LHCN-M2 (cell line): ENCODE results near the gene ZNF571. TPM values are rescaled to one million over a fixed set of nuclear protein-coding genes. Genes with fewer than 3 reads are reported as not detected.

Experiments
- DNase-seq: peaks from one replicate; pipeline ENCODE4 v3.0.0-alpha.2; 2012; ENCODE audit warnings: low read depth
- polyA plus RNA-seq: library from polyadenylated mRNA; unstranded; fragments of >200 nt; gene quantifications from one replicate; pipeline ENCODE4 v1.2.1, GENCODE V29; 2012; ENCODE audit warnings: missing spikeins
- total RNA-seq: library from RNA; depleted of rRNA; stranded (reverse); fragments of >200 nt; gene quantifications from 2 replicates; pipeline ENCODE4 v1.2.3, GENCODE V29; 2014; rRNA removed

ZNF571 gene
- 2.4 and 3.2 TPM in 2 replicates for total RNA-seq
- polyA plus RNA-seq, result 1.2 TPM

DNA sequence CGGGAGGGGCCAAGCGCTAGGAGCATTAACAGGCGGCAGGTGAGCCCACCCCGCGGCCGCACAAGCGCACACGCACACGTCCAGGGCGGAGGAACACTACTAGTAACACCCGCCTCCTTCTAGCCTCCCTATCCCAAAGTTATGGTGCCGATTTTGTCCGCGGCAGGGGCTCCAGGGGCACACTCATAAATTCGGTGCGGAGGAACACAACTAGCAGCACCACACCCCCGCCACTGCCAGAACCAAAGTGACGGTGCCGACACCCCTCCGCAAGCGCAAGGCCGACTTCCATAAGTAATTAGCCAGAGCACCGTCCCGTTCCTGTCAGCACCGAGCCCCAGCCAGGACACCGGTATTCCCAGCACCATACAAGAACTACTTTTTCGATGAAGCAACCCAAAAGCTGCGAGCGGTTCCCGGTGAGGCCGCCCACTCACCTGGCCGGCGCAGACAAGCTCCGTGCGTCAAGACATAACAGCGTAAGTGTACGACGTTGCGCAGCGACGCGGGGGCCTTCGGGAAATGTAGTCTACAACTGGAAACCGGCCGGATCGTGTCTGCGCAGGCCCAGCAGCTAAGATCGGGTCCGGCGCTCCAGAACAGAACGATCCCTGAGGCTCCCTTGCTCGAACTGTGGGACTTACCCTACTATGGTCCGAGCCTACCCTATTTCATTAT is at the start of gene ZNF571, which contains the start of gene ZNF540:
Gene ZNF571 (minus strand): TSS at position 489 of the 678 bp plus-strand sequence. CDS start 8,116 bp downstream, outside the sequence.
Gene ZNF540 (plus strand): TSS at position 573 of the 678 bp plus-strand sequence. CDS start 3,572 bp downstream, outside the sequence.
- peak; percentile 92 for DNase-seq

DNA sequence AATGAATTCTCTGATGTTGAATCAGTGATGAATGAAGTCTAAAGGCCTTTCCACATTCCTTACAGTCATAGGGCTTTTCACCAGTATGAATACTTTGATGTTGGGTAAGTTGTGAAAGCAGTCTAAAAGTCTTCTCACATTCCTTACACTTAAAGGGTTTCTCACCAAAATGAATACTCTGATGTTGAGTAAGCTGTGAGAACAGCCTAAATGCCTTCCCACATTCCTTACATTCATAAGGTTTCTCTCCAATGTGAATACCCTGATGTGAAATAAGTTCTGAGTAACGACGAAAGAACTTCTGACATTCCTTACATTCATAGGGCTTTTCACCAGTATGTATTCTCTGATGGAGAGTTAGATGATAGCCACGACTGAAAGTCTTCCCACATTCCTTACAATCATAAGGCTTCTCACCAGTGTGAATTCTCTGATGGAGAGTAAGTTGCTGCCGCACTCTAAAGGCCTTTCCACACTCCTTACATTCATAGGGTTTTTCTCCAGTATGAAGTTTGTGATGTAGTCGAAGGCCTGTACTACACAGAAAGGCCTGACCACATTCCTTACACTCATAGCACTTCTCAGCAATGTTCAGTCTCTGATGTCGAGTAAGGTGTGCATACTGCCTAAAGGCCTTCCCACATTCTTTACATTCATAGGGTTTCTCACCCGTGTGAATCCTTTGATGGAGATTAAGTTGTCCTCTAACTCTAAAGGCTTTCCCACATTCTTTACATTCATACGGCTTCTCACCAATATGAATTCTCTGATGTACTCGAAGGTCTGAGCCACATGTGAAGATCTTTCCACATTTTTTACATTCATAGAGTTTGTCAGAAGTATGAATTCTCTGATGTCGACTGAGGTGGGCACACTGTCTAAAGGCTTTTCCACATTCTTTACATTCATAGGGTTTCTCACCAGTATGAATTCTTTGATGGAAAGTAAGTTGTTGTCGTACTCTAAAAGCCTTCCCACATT is 40.8 kb upstream of the ZNF571 start:
- DNase-seq, result no peak

DNA sequence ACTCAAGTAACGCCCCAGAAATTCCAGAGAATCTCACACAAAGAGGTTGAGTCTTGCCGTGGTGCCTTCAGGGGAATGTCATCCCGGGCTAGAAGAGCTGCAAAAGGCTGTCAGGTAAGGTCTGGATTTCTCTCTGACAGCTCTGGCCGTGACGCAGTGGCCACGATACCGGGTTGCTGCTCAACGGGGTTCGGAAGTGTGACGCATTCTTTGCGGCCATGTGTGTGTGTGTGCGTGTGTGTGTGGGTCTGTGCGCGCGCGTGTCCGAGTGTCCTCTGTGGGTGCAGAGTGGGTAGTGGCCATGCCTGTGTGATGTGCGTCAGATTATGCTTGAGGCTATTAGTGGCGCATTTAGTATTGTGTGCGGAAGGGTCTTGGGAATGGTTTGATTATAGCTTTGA is 390 bp upstream of the ZNF571 start:
- DNase-seq, result peak; percentile 69

DNA sequence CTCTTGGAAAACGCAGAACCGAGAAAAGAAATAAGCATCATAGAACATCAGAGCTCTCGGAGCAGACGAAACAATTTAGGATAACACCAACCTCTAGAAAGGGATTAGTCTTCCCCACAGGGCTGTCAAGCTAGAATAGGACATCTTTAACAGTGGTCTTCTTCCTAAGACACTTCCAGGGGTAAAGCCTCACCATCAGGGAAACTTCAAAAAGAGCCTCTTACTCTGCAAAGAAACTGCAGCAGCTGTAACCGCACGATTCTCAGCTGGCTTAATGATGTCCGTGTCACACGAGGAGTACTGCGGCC is 642 bp downstream of the ZNF571 start:
- DNase-seq, result peak; percentile 50

DNA sequence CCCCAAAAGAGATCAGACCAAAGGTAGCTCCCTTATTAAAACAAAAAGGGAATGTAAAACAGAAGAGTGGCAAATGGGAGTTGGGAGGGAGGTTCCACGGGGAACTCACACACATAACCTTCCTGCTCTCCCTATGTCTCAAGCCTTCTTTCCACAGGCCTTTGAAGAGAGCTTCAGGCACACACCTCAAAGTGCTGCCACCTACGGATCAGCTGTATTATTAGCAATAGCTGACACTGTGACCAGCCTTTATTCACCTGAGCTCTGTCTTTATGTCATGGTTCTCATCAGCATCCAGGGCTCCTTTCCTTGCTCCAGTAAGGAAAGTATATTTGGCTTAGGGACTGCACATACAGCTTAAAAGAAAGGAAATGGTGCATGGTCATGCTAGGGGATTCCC is 11.3 kb downstream of the ZNF571 start:
- DNase-seq, result no peak

DNA sequence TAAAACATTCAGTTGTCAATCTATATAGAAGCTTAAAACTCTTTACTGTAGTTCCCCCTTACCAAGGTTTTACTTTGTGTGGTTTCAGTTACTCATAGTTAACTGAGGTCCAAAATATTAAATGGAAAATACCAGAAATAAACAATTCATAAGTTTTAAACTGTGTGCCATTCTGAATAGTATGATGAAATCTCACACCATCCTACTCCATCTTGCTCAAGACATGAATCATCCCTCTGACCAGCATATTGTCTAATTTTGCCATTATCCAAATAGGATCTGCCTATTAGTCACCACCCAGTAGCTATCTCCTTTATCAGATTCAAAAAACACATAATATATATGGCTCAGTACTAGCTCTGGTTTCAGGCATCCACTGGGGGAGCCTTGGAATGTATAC is 22.4 kb downstream of the ZNF571 start:
- peak; percentile 59 for DNase-seq

DNA sequence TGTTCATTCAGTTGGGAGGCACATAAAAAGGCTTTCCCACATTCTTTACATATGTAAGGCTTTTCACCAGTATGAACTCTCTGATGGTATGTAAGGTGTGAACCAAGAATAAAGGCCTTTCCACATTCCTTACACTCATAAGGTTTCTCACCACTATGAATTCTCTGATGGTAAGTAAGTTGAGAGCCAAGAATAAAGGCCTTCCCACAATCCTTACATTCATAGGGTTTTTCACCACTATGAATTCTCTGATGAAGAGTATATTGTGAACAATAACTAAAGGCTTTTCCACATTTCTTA is 29.3 kb downstream of the ZNF571 start:
- DNase-seq, result no peak

DNA sequence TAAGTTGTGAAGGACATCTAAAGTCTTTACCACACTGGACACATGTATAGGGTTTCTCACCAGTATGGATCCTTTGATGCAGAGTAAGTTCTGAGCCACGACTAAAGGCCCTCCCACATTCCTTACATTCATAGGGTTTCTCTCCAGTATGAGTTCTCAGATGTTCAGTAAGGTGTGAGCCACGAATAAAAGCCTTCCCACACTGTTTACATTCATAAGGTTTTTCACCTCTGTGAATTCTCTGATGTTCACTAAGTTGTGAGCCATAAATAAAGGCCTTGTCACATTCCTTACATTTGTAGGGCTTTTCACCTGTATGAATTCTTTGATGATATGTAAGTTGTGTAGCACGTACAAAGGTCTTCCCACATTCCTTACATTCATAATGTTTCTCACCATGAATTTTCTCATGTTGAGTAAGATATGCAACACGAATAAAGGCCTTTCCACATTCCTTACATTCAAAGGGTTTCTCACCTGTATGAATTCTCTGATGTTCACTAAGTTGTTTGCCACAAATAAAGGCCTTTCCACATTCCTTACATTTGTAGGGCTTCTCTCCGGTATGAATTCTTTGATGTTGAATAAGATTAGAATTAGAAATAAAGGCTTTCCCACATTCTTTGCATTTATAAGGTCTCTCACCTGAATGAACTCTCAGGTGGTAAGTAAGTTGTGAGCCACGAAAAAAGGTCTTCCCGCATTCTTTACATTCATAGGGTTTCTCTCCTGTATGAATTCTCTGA is 29.8 kb downstream of the ZNF571 start:
- DNase-seq, result no peak

DNA sequence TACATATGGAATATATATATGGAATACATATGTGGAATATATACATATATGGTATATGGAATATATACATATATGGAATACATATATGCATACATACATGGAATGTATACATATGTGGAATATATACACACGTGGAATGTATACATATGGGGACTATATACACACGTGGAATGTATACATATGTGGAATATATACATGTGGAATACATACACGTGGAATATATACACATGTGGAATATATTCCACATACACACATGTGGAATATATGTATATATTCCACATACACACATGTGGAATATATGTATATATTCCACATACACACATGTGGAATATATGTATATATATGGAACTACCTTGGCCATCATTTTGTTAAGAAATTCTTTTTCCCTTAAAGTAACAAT is 31.1 kb downstream of the ZNF571 start:
- DNase-seq, result no peak

DNA sequence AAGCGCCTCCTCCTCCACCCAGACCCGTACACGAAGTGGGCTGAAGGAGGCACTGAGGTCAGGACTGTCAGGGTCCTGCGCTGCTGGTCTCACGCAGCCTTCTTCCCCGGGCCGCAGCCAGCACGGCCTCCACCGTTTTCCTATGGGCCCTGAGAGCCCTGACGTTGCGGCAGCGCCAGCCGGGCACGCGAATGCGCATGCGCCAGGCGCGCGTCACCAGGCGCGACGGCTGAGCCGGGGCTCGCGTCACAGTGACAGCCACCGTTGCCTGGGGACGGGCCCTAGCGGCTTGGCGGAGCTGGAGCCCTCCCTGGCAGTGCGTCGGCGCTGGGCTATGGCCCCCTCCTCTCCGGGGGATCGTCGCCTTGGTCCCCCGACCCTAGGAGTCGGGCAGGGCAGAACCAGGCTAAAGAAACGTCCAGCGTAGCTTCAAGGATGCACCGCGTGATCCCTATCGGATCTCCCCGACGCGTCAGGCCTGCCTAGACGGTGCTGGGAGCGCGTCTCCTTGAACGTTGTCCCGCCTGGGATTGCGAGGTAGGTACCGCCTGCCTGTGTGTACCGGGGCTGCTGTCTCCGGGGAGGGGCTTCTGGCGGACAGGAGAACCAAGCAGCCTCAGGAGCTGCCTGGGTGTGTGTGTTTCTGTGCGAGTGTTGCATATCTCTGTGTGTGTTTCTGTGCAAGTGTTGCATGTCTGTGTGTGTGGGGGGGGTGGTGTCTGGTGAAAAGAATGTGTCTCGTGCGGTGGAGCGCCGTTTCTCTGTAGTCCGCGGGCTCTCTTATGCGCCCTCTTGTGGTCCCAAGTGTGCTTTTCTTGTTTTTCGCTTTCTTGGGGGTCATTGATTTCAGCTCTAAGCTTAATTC is 43.2 kb downstream of the ZNF571 start:
- DNase-seq, result no peak

DNA sequence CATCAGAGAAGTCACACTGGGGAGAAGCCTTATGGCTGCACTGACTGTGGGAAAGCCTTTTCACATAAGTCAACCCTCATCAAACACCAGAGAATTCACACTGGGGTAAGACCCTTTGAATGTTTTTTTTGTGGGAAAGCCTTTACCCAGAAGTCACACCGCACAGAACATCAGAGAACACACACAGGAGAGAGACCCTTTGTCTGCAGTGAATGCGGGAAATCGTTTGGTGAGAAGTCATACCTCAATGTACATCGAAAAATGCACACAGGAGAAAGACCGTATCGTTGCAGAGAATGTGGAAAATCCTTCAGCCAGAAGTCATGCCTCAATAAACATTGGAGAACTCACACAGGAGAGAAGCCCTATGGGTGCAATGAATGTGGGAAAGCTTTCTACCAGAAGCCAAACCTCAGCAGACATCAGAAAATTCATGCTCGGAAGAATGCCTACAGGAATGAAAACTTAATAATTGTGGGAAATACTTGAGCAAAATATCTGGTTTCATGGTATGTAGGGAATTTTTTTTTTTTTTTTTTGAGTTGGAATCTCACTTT is 57.1 kb downstream of the ZNF571 start:
- no peak for DNase-seq

DNA sequence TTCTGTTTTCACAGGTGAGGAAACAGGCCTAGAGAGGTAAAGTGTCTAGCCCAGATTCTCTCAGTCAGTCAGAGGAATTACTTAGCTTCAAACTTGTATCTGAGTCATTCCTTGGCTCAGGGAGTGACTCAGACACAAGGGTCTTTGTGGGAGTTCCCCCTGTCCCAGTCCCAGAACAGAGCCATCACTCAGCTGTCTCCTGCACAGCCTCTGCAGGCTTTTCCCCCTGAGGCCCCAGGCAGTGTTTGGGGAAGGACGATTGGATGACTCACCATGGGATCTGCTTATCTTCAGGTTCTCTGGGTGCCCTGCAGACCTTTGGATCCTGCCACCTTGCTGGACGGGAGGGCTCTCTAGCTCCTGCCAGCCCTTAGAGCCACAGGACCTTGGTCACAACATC is 74.7 kb downstream of the ZNF571 start:
- DNase-seq, result peak; percentile 4

Other genes with a start within 250 kb of the ZNF571 start
- 4.4 and 5.7 TPM in 2 replicates for gene ZNF527, start 223.7 kb downstream of the ZNF571 start, total RNA-seq
- gene ZNF569, start 127.3 kb downstream of the ZNF571 start, total RNA-seq, result 8.6 and 9.2 TPM in 2 replicates
- gene ZNF570, start 125.4 kb downstream of the ZNF571 start, total RNA-seq, result 5.4 and 8.4 TPM in 2 replicates
- 1.4 and 1.6 TPM in 2 replicates for gene ZNF793, start 87.9 kb downstream of the ZNF571 start, total RNA-seq
- 0.19 and 0.34 TPM in 2 replicates for gene ZNF540, start 84 bp upstream of the ZNF571 start, total RNA-seq
- gene ZFP30, start 60.7 kb upstream of the ZNF571 start, total RNA-seq, result 19.1 and 21.3 TPM in 2 replicates
- gene ZNF607, start 125.0 kb upstream of the ZNF571 start, total RNA-seq, result 4.7 and 6.1 TPM in 2 replicates
- gene ZNF573, start 184.8 kb upstream of the ZNF571 start, total RNA-seq, result 6.9 and 7.5 TPM in 2 replicates